Upper lobe of left lung (tissue), 6 donors: ENCODE measurements around the gene PTPRN. TPM values are rescaled to one million over a fixed set of nuclear protein-coding genes. Genes with fewer than 3 reads are reported as not detected.
A peak's percentile ranks its signal among the peaks of the same experiment; 100 is the strongest.

Experiments
- ATAC-seq, 2 donors: fragments of 200-7000 bp; cut with Tn5 transposase; one replicate each; pipeline ENCODE4 v1.9.1; 2022; ENCODE audit warnings: mild to moderate bottlenecking in 2 of 2, moderate library complexity in 2 of 2; ENCODE audit not compliant: low FRiP score in 2 of 2
- DNase-seq, 2 donors: peaks; one replicate each; pipeline ENCODE4 v3.0.0-alpha.2; 2019 to 2020
- H3K27ac ChIP-seq, 4 donors: fragments of 200-600 bp; sonication (generic); one replicate each; pipeline ENCODE4 v1.5.1; 2016 to 2019
- H3K27me3 ChIP-seq, 4 donors: fragments of 200-600 bp; sonication (generic); one replicate each; pipeline ENCODE4 v1.5.1; 2017 to 2019
- H3K36me3 ChIP-seq, 4 donors: fragments of 200-600 bp; sonication (generic); one replicate each; pipeline ENCODE4 v1.5.1; 2016 to 2019
- H3K4me1 ChIP-seq, 4 donors: fragments of 200-600 bp; sonication (generic); one replicate each; pipeline ENCODE4 v1.5.1; 2018 to 2019
- H3K4me3 ChIP-seq, 4 donors: fragments of 200-600 bp; sonication (generic); one replicate each; pipeline ENCODE4 v1.5.1; 2017 to 2019; ENCODE audit warnings: mild to moderate bottlenecking in 2 of 4, moderate library complexity in 1 of 4
- H3K9me3 ChIP-seq, 4 donors: fragments of 200-600 bp; sonication (generic); one replicate each; pipeline ENCODE4 v1.5.1; 2018 to 2019
- EP300 ChIP-seq, 4 donors: sonication (generic); formaldehyde crosslinking; IDR thresholded peaks; one replicate each; pipeline ENCODE4 v1.5.1; 2017; ENCODE audit warnings: antibody characterized with exemption in 4 of 4, control low read depth in 2 of 4
- POLR2A ChIP-seq, 4 donors: fragments of 450-650 bp; IDR thresholded peaks; one replicate each; pipeline ENCODE4 v1.5.1; 2016 to 2017; ENCODE audit warnings: antibody characterized with exemption in 4 of 4, mild to moderate bottlenecking in 2 of 4
- POLR2AphosphoS5 ChIP-seq, 2 donors: sonication (generic); formaldehyde crosslinking; IDR thresholded peaks; one replicate each; pipeline ENCODE4 v1.5.1; 2017; ENCODE audit warnings: antibody characterized with exemption in 2 of 2
- WGBS, 2 donors: methylation state at CpG; one replicate each; pipeline ENCODE4 v1.1.5; 2017 to 2018; 5-methylcytosine and 5-hydroxymethylcytosine counted together
- total RNA-seq, 6 donors: library from RNA; depleted of rRNA in 4 of 6; stranded (reverse); fragments of >200 nt in 4 of 6; gene quantifications; one replicate each; pipeline versions ENCODE4 v1.1.0 to v1.2.1, GENCODE V29; 2016 to 2021
- TF ChIP-seq, protein P1 (sequence below), 6 experiments: fragments of 450-650 bp in 4 of 6; fragments of 200-600 bp in 2 of 6; sonication (generic) in 2 of 6; IDR thresholded peaks; one replicate each; pipeline ENCODE4 v1.5.1; 2016 to 2019; ENCODE audit warnings: antibody characterized with exemption in 6 of 6
- donor health status: DM: no; HTN: no; CAD: no; lungs with moderate emphysema.
- donor health status: DM: no; HTN: yes; CAD: no; lungs with severe emphysema.

PTPRN gene
- total RNA-seq, 6 donors from 2014 or later, result 0.20 to 4.4 (median 0.68) TPM; not detected in 2

DNA sequence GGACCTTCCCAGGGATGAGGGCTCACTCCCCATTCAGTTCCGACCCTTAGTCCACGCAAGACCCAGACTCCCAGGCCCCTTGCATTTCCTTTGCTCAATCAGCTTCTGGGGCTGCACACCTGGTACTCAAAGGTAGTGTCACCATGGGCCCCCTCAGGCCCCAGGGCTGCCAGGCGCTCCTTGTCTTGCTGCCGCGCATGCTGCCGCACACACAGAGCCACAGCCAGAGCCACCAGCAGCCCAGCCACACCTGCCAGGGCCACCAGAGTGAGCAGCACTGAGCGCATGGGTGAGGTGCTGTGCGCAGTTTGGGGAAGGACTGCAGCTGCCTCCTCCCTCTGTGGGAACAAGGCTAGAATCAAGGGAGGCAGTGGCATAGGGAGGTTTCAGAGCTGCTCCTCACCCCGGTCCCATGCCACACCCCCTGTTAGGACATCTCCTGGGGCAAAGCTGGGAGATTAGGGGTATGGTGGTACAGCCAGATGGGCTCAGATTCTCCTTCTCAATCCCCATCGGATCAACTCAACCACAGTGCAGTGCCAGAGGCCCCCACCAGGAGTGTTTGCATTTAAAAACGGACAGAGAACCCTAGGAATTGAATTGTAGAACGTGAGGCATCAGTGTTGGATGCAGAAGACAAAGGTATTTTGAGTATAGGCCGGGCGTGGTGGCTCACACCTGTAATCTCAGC, 11.3 kb downstream of the PTPRN start:
- Histone ChIP-seq H3K27ac (no peak overlapping the region), H3K27me3 (peaks cover 0 to 4% (median 0%) of the 10 kb centered on the region in 4 donors), H3K4me1 (peaks cover 5 to 11% (median 9%) of the 10 kb centered on the region in 4 donors), H3K9me3 (no peaks in the 10 kb centered on the region), H3K4me3 (no peak overlapping the region), H3K36me3 (no peaks in the 10 kb centered on the region)
- TF ChIP-seq POLR2AphosphoS5 (IDR thresholded peaks at IDR 0.05), result no peak
- TF ChIP-seq, protein P1, sequence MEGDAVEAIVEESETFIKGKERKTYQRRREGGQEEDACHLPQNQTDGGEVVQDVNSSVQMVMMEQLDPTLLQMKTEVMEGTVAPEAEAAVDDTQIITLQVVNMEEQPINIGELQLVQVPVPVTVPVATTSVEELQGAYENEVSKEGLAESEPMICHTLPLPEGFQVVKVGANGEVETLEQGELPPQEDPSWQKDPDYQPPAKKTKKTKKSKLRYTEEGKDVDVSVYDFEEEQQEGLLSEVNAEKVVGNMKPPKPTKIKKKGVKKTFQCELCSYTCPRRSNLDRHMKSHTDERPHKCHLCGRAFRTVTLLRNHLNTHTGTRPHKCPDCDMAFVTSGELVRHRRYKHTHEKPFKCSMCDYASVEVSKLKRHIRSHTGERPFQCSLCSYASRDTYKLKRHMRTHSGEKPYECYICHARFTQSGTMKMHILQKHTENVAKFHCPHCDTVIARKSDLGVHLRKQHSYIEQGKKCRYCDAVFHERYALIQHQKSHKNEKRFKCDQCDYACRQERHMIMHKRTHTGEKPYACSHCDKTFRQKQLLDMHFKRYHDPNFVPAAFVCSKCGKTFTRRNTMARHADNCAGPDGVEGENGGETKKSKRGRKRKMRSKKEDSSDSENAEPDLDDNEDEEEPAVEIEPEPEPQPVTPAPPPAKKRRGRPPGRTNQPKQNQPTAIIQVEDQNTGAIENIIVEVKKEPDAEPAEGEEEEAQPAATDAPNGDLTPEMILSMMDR (IDR thresholded peaks at IDR 0.05), result no peak
- no peak for TF ChIP-seq EP300 (IDR thresholded peaks at IDR 0.05)
- 79 to 81% methylated on average over 13 to 14 of the region's 14 CpGs for WGBS, 2 donors
- DNase-seq, result no peak
- ATAC-seq, result no peak

DNA sequence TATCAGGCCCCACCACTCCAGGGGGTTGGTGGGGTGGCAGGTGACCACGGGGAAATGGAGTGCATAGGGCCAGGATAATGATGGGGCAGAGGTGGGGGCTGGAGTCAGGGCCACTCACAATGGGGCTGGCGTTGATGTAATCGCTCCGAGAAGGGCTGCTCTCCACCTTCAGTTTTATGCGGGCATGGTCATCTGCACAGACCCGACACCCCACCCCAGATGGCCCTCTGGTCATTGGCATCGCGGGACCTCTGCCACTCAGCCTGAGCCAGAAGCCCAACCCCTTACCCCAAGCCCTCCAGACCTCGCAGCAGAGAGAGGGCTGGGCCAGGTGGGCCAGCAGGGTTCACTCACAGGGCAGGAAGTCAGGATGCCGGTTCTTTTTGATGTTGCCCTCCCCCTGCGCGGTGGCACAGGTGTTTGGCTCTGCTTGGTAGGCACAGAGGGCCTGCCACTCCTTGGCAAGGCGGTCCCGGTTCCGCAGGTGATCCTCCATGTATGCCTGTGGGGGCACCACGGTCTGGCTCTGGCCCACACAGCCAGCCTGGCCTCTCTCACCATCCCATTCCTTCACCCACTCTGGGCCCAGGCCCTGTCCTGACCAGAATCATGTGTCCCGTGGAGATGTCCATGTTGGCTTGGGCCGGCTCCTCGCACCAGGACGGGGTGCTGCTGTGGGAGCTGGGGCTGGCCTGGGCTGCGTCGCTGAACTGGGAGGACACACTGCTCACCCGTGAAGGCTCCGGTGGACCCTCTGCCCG, 12.4 kb downstream of the PTPRN start:
- H3K9me3 ChIP-seq, result no peaks in the 10 kb centered on the region
- DNase-seq (peak in 1 of 2 donors; percentile 69), ATAC-seq (no peak)
- H3K36me3 ChIP-seq, result no peaks in the 10 kb centered on the region
- WGBS, 2 donors, result 90 to 93% methylated on average over 13 to 22 of the region's 25 CpGs
- no peak for TF ChIP-seq POLR2AphosphoS5 (IDR thresholded peaks at IDR 0.05)
- TF ChIP-seq, protein P1 (IDR thresholded peaks at IDR 0.05), result no peak
- TF ChIP-seq POLR2A (IDR thresholded peaks at IDR 0.05), result no peak
- no peak for TF ChIP-seq EP300 (IDR thresholded peaks at IDR 0.05)
- no peaks in the 10 kb centered on the region for H3K27me3 ChIP-seq
- no peak overlapping the region for H3K27ac ChIP-seq
- no peak overlapping the region for H3K4me3 ChIP-seq
- peaks cover 5 to 11% (median 9%) of the 10 kb centered on the region in 4 donors for H3K4me1 ChIP-seq

DNA sequence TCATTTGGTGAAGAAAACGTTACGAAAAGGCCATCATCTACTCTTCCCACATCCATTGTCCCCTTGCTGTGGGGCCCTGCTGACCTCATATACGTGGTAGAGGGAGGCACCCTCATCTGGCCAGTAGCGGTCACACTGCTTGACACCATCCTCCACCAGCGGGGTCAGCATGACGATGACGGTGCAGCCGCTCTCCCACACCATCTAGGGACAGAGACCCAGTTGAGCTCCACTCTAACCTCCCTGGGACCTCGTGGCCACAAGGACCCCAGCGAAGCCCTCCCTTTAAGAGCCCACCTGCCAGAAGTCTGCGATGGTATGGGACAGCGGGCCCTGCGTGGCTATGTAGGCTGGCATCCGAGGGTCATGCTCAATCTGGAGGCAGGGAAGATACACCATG, 13.1 kb downstream of the PTPRN start:
- no peaks in the 10 kb centered on the region for H3K9me3 ChIP-seq
- no peak for DNase-seq
- 80 to 88% methylated on average over 14 of the region's 14 CpGs for WGBS, 2 donors

DNA sequence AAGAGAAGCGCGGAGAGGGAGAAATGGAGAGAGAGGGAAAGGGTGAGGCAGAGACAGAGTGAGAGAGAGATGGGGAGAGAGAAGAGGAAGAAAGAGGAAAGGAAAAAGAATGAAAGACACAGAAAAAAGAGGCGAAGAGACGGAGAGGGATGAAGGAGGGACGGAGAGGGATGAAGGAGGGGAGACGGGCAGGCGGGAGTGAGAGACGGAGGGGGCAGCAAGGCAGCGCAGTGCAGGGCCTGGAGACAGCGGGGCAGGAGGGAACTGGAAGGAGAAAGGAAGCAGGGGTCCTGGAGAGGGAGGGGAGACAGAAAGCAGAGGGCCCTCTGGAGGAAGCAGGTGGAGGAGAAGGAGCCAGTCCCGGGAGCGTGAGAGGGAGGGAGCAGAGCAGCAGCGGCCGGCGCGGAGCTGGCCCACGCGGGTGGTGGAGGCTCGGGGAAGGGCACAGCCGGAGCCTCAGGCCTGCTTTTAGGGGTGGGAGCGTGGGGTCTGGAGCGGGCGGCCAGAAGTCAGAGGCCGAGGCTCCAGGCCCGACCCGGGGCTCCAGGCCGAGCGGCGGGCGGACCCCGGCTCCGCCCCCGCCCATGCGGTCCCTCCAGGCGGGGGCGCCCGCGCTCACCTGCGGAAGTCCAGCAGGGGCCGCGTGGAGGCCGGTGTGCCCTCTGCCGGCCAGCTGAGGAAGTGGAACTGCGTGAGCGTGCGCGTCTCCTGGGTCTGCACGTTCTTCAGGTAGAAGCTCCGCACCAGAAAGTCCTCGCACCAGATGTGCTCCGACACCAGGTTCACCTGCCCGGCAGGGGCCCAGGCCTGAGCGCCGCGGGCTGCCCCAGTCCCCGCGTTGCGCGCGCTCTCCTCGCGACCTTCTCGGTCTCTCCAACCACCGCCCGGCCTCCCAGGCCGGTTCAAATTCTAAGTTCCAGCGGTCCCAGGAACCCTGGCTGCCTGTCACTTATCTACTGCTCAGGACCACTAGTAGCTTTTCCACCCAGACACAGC, 14.5 kb downstream of the PTPRN start:
- Histone ChIP-seq H3K27ac (peak overlapping the region in 3 of 4 donors; percentile 55 to 84 (median 79)), H3K36me3 (no peaks in the 10 kb centered on the region), H3K4me1 (peaks cover 5 to 11% (median 10%) of the 10 kb centered on the region in 4 donors), H3K27me3 (no peaks in the 10 kb centered on the region), H3K4me3 (peak overlapping the region; percentile 27 to 70 (median 50)), H3K9me3 (no peaks in the 10 kb centered on the region)
- no peak for TF ChIP-seq EP300 (IDR thresholded peaks at IDR 0.05)
- TF ChIP-seq, protein P1 (IDR thresholded peaks at IDR 0.05), result peak; percentile 98 to 100 (median 100)
- peak; percentile 49 to 51 for TF ChIP-seq POLR2AphosphoS5 (IDR thresholded peaks at IDR 0.05)
- peak in 2 of 4 donors; percentile 25 to 51 for TF ChIP-seq POLR2A (IDR thresholded peaks at IDR 0.05)
- ATAC-seq, result peak; percentile 93 to 96
- WGBS, 2 donors, result 17 to 18% methylated on average over 23 of the region's 67 CpGs
- peak; percentile 94 to 97 for DNase-seq

More for the DNA sequence above, 13.1 kb downstream of the PTPRN start:
- Histone ChIP-seq H3K27me3 (no peaks in the 10 kb centered on the region), H3K4me3 (no peak overlapping the region), H3K36me3 (no peaks in the 10 kb centered on the region), H3K4me1 (peaks cover 5 to 11% (median 9%) of the 10 kb centered on the region in 4 donors), H3K27ac (no peak overlapping the region)
- ATAC-seq, result no peak
- TF ChIP-seq POLR2AphosphoS5 (IDR thresholded peaks at IDR 0.05) (no peak), POLR2A (IDR thresholded peaks at IDR 0.05) (no peak), EP300 (IDR thresholded peaks at IDR 0.05) (no peak)
- TF ChIP-seq, protein P1 (IDR thresholded peaks at IDR 0.05), result no peak
